ENCODE results near the gene CERS1. TPM values are rescaled to one million over a fixed set of nuclear protein-coding genes. Genes with fewer than 3 reads are reported as not detected.
A peak's percentile ranks its signal among the peaks of the same experiment; 100 is the strongest.

CERS1 gene
- polyA plus RNA-seq, 3 donors = not detected

- peaks cover 32 to 44% (median 36%) of the 10 kb centered on the region in 3 donors for H3K27me3 Mint-ChIP-seq (ENCODE audit: low read depth in 3 of 3)
- no peak for TF ChIP-seq CTCF (IDR thresholded peaks at IDR 0.05)
- intact Hi-C loops (cut with micrococcal nuclease) = no loop called here
- H3K79me2 ChIP-seq (ENCODE audit: insufficient read depth, low read length) = no peaks in the 10 kb centered on the region
- peaks cover 0 to 5% (median 1%) of the 10 kb centered on the region in 7 donors for H3K9me3 Mint-ChIP-seq
- peaks cover 19 to 26% of the 10 kb centered on the region in 2 donors for H3K36me3 ChIP-seq (replicated peaks in 1 of 2; ENCODE audit: control insufficient read depth in 1 of 2, insufficient read depth in 2 of 2, low read length in 2 of 2)
- H3K9me3 ChIP-seq (replicated peaks in 1 of 2; ENCODE audit: control insufficient read depth in 1 of 2, insufficient read depth in 1 of 2, low read length in 2 of 2) = no peaks in the 10 kb centered on the region
- H3K4me1 ChIP-seq (ENCODE audit: control insufficient read depth in 1 of 2, insufficient read depth in 2 of 2, low read length in 2 of 2) = peaks cover 6 to 7% of the 10 kb centered on the region in 2 donors
- peak overlapping the region in 1 of 2 donors; percentile 71 for H3K4me3 Mint-ChIP-seq
- WGBS (ENCODE audit: insufficient coverage) = 6% methylated on average over 25 of the region's 25 CpGs
- H3K4me2 ChIP-seq (replicated peaks; ENCODE audit: extremely low read depth, low read length, poor library complexity, severe bottlenecking) = no peak overlapping the region
- H4K20me1 ChIP-seq (ENCODE audit: insufficient read depth, low read length) = peaks cover 34% of the 10 kb centered on the region
- H3K9ac ChIP-seq (ENCODE audit: insufficient read depth, low read length, poor library complexity, severe bottlenecking) = no peak overlapping the region
- H3K27ac ChIP-seq (ENCODE audit: low read depth in 1 of 2, low read length in 2 of 2) = no peak overlapping the region
- H3K27me3 ChIP-seq (ENCODE audit: control insufficient read depth in 2 of 2, insufficient read depth in 2 of 2, low read length in 2 of 2) = peaks cover 0 to 24% of the 10 kb centered on the region in 2 donors
- DNase-seq = no peak
- H3K4me1 Mint-ChIP-seq = peaks cover 4% of the 10 kb centered on the region
- H3K4me3 ChIP-seq (replicated peaks in 1 of 3; ENCODE audit: low read depth in 2 of 3, low read length in 3 of 3) = no peak overlapping the region
- peak overlapping the region in 1 of 7 donors; percentile 33 for H3K27ac Mint-ChIP-seq
- peaks cover 29% of the 10 kb centered on the region in 2 donors for H3K36me3 Mint-ChIP-seq
- H2AFZ ChIP-seq (ENCODE audit: insufficient read depth, low read depth, low read length, poor library complexity, severe bottlenecking) = no peak overlapping the region
Observed at GRCh38 chr19:18870531-18871172, 25.3 kb downstream of the CERS1 start.

- H3K36me3 Mint-ChIP-seq = peaks cover 36% of the 10 kb centered on the region in 2 donors
- Histone ChIP-seq H3K4me2 (replicated peaks; ENCODE audit: extremely low read depth, low read length, poor library complexity, severe bottlenecking) (no peak overlapping the region), H2AFZ (ENCODE audit: insufficient read depth, low read depth, low read length, poor library complexity, severe bottlenecking) (no peak overlapping the region), H3K36me3 (replicated peaks in 1 of 2; ENCODE audit: control insufficient read depth in 1 of 2, insufficient read depth in 2 of 2, low read length in 2 of 2) (peaks cover 25 to 33% of the 10 kb centered on the region in 2 donors), H3K27ac (ENCODE audit: low read depth in 1 of 2, low read length in 2 of 2) (no peak overlapping the region), H3K79me2 (ENCODE audit: insufficient read depth, low read length) (no peaks in the 10 kb centered on the region), H3K9ac (ENCODE audit: insufficient read depth, low read length, poor library complexity, severe bottlenecking) (no peak overlapping the region), H3K4me1 (ENCODE audit: control insufficient read depth in 1 of 2, insufficient read depth in 2 of 2, low read length in 2 of 2) (peaks cover 6 to 7% of the 10 kb centered on the region in 2 donors), H3K27me3 (ENCODE audit: control insufficient read depth in 2 of 2, insufficient read depth in 2 of 2, low read length in 2 of 2) (peaks cover 0 to 24% of the 10 kb centered on the region in 2 donors), H4K20me1 (ENCODE audit: insufficient read depth, low read length) (peaks cover 41% of the 10 kb centered on the region), H3K4me3 (replicated peaks in 1 of 3; ENCODE audit: low read depth in 2 of 3, low read length in 3 of 3) (no peak overlapping the region), H3K9me3 (replicated peaks in 1 of 2; ENCODE audit: control insufficient read depth in 1 of 2, insufficient read depth in 1 of 2, low read length in 2 of 2) (no peaks in the 10 kb centered on the region)
- intact Hi-C loops (cut with micrococcal nuclease) = no loop called here
- peaks cover 0 to 5% (median 1%) of the 10 kb centered on the region in 7 donors for H3K9me3 Mint-ChIP-seq
- peaks cover 31 to 44% (median 36%) of the 10 kb centered on the region in 3 donors for H3K27me3 Mint-ChIP-seq (ENCODE audit: low read depth in 3 of 3)
- no peak overlapping the region for H3K27ac Mint-ChIP-seq
- peak overlapping the region in 1 of 2 donors; percentile 11 for H3K4me3 Mint-ChIP-seq
- TF ChIP-seq CTCF (IDR thresholded peaks at IDR 0.05) = no peak
- peaks cover 4% of the 10 kb centered on the region for H3K4me1 Mint-ChIP-seq
- 7% methylated on average over 53 of the region's 62 CpGs for WGBS (ENCODE audit: insufficient coverage)
- DNase-seq = no peak
Observed at GRCh38 chr19:18869781-18870530, 26.0 kb downstream of the CERS1 start.

Data from CD14-positive monocyte (primary cell).